Purkinje cell (primary cell): Measurements from ENCODE around the gene NIPAL4. TPM values are rescaled to one million over a fixed set of nuclear protein-coding genes. Genes with fewer than 3 reads are reported as not detected.

Experiments
- polyA plus RNA-seq: library from polyadenylated mRNA; unstranded; fragments of >200 nt; fragmentation: Nextera tagmentation; gene quantifications from 2 replicates; pipeline ENCODE4 v1.2.1, GENCODE V29; 2014

The NIPAL4 gene
- polyA plus RNA-seq, result not detected in 2 replicates

DNA sequence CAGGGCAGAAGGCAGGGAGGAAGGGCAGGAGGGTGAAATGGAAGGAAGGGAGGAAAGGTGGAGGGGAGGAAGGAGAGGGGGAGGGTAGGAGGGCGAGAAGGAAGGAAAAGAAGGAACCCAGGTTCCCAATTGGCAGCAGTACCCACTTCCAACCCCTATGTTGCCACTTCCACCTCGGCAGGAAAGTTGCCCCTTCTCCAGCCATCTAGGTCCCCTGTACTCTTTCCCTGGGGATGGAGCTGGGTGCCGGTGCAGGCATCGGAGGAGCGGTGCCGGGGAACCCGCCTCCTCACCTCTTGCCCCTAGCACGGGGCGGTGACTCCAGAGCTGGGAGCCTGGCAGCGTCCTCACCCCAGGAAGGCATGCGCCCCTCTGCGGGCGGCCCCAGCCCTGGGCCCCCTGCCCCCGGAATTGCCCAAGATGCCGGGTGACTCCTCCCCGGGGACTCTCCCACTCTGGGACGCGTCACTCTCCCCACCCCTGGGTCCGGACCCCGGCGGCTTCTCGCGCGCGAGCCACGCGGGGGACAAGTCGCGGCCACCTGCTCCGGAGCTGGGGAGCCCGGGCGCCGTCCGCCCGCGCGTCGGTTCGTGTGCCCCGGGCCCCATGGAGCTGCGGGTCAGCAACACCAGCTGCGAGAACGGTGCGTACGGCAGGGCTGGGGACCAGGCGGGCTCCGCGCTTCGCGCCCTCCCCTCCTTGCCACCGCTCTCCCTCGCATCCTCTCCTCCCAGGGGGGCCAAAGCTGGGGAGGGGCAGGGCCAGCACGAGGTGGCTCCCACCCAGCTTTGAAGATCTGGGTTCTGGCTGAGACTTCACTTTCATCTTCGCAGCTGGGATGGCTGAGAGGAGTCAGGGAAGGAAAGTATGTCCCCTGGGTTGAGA is at the start of gene NIPAL4:
Gene NIPAL4, plus strand, starts transcription at position 499 of the 885 bp plus-strand sequence. Its CDS starts 108 bp downstream, at position 607.

Other genes with a start within 250 kb of the NIPAL4 start
- gene CYFIP2, start 194.1 kb upstream of the NIPAL4 start, polyA plus RNA-seq, result 386 and 402 TPM in 2 replicates
- 2.9 and 4.6 TPM in 2 replicates for gene ADAM19, start 115.6 kb downstream of the NIPAL4 start, polyA plus RNA-seq
- 0.95 TPM in 1 of 2 replicates, not detected in the other for gene SOX30, start 192.2 kb downstream of the NIPAL4 start, polyA plus RNA-seq
- gene C5orf52, start 211.3 kb downstream of the NIPAL4 start, polyA plus RNA-seq, result not detected in 2 replicates